Stomach (tissue), 9 donors: Measurements from ENCODE around the gene ACVR1B. TPM values are rescaled to one million over a fixed set of nuclear protein-coding genes. Genes with fewer than 3 reads are reported as not detected.

Experiments
- DNase-seq, 2 donors: peaks; one replicate each; pipeline versions ENCODE4 v3.0.0 to v3.0.0-alpha.2; 2013 to 2019
- H3K27ac ChIP-seq, 5 donors: fragments of 200-600 bp in 4 of 5; sonication (generic) in 4 of 5; one replicate each; pipeline ENCODE4 v1.5.1; 2013 to 2019; ENCODE audit warnings: mild to moderate bottlenecking in 1 of 5, moderate library complexity in 1 of 5
- H3K27me3 ChIP-seq, 3 donors: fragments of 200-600 bp; sonication (generic); one replicate each; pipeline ENCODE4 v1.5.1; 2017 to 2019; ENCODE audit warnings: mixed run types in 1 of 3
- H3K36me3 ChIP-seq, 4 donors: fragments of 200-600 bp; sonication (generic); 1 replicate in 3 of 4; 2 replicates in 1 of 4; pipeline ENCODE4 v1.5.1; 2016 to 2019
- H3K4me1 ChIP-seq, 4 donors: fragments of 200-600 bp; sonication (generic); one replicate each; pipeline ENCODE4 v1.5.1; 2016 to 2019
- H3K4me3 ChIP-seq, 4 donors: fragments of 200-600 bp; sonication (generic) in 3 of 4; one replicate each; pipeline ENCODE4 v1.5.1; 2016 to 2019; ENCODE audit warnings: mild to moderate bottlenecking in 1 of 4
- H3K9me3 ChIP-seq, 4 donors: fragments of 200-600 bp; sonication (generic); one replicate each; pipeline ENCODE4 v1.5.1; 2016 to 2019
- EP300 ChIP-seq: sonication (generic); formaldehyde crosslinking; IDR thresholded peaks from one replicate; pipeline ENCODE4 v1.6.1; 2017; ENCODE audit warnings: antibody characterized with exemption
- POLR2A ChIP-seq, 4 donors: fragments of 450-650 bp; IDR thresholded peaks; one replicate each; pipeline ENCODE4 v1.6.1; 2016; ENCODE audit warnings: antibody characterized with exemption in 4 of 4, control low read depth in 2 of 4, mild to moderate bottlenecking in 1 of 4, moderate library complexity in 1 of 4
- POLR2AphosphoS5 ChIP-seq, 3 donors: sonication (generic); formaldehyde crosslinking; IDR thresholded peaks; one replicate each; pipeline ENCODE4 v1.6.1; 2016; ENCODE audit warnings: antibody characterized with exemption in 3 of 3
- WGBS, 5 donors: extraction: QIAGEN DNeasy Blood & Tissue Kit in 3 of 5; methylation state at CpG; one replicate each; pipeline versions ENCODE4 v1.1.5 to v1.1.7; 2013 to 2018; 5-methylcytosine and 5-hydroxymethylcytosine counted together
- intact Hi-C: fragments of 100-400 bp; cut with DNase I; formaldehyde crosslinking; loops from one replicate; pipeline ENCODE4 v1.15.1; 2023; ENCODE audit warnings: low total_unique reads
- polyA plus RNA-seq, 3 donors: library from polyadenylated mRNA; stranded (reverse); fragments of 200-250 nt; gene quantifications; one replicate each; pipeline ENCODE4 v1.2.3, GENCODE V29; 2013
- total RNA-seq, 5 donors: library from RNA; depleted of rRNA; stranded (reverse); fragments of >200 nt; gene quantifications; one replicate each; pipeline versions ENCODE4 v1.1.0 to v1.2.3, GENCODE V29; 2014 to 2016
- TF ChIP-seq, protein P1 (sequence below), 7 experiments: fragments of 450-650 bp in 4 of 7; fragments of 200-600 bp in 3 of 7; sonication (generic) in 3 of 7; IDR thresholded peaks; one replicate each; pipeline ENCODE4 v1.5.1; 2016 to 2019; ENCODE audit warnings: antibody characterized with exemption in 7 of 7, control low read depth in 2 of 7, mild to moderate bottlenecking in 1 of 7
- donor health status: healthy with polysubstance abuse.
- donor health status: Bipolar disorder and iron deficiency.
- donor health status: healthy.

ACVR1B gene
- total and polyA plus RNA-seq, 8 donors: 8.3 to 53.1 (median 24.5) TPM

DNA sequence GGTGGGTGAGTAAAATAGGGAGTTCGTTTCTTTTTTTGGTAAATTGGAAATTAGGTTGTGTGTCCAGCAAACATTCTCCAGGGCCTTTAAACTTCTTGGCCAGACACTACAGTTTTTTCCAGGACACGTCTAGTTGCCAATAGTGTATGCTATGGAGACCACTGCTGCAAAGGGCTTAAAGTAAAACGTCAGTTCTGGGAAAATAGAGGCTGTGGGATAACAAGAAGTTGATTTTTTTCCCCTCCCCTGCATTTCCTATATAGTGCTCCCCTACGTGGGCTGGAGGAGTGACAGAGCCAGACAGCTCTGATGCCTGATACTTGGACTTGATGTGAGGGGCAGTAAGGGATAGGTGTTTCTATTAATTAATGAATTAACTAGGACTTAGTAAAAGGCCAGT is 2.4 kb downstream of the ACVR1B start:
- Histone ChIP-seq H3K27ac (peak overlapping the region; percentile 86 to 98 (median 96)), H3K27me3 (no peaks in the 10 kb centered on the region), H3K4me1 (peaks cover 38 to 69% (median 58%) of the 10 kb centered on the region in 4 donors), H3K36me3 (peaks cover 0 to 4% (median 0%) of the 10 kb centered on the region in 4 donors), H3K4me3 (peak overlapping the region; percentile 3 to 96 (median 92)), H3K9me3 (no peaks in the 10 kb centered on the region)
- 10 to 15% (median 14%) methylated on average over 4 of the region's 4 CpGs for WGBS, 5 donors
- TF ChIP-seq EP300 (no peak), POLR2A (IDR thresholded peaks at IDR 0.05) (no peak)
- intact Hi-C loops: no loop called here
- peak in 1 of 2 donors; percentile 50 for DNase-seq

DNA sequence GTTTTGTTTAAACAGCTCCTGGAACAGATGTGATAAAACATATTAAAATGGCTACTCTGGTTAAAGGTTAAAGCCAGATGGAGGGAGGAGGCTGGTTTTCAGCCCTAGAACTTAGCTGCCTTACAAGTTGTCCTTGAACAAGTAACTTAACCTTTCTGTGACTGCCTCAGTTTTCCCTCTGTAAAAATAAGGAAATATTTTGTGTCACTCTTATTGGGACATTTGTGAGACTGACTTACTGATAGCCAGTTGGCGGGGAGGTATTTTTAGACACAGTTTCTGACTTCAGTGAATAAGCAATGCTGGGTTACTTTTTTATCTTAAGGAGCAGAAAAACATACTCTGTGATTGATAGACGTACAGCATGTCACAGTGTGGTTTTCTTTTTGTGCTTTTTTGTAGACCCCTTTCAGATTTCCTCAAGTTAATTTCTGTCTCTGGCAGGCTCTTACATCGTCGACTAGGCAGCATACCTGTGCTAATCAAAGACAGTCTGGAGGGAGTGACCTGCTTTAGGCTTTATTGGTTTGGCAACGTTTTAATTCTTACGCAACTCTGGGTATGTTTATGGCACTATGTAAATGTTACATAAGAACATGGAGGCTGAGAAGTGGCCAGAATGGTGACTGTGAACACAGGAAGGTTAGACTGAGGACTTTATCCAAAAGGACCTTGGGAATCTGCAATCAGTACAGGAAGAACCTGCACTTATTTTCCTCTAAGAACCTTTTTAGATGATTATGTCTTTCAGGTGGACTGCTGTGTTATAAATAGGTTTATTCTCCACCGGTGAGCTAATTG is 3.3 kb downstream of the ACVR1B start:
- DNase-seq: peak; percentile 44 to 72
- H3K4me1 ChIP-seq: peaks cover 47 to 78% (median 67%) of the 10 kb centered on the region in 4 donors
- peak overlapping the region; percentile 3 to 96 (median 92) for H3K4me3 ChIP-seq
- intact Hi-C loops: no loop called here
- H3K36me3 ChIP-seq: peaks cover 0 to 4% (median 0%) of the 10 kb centered on the region in 4 donors
- no peaks in the 10 kb centered on the region for H3K27me3 ChIP-seq
- 21 to 36% (median 28%) methylated on average over 7 of the region's 7 CpGs for WGBS, 5 donors
- H3K27ac ChIP-seq: peak overlapping the region; percentile 85 to 98 (median 96)
- H3K9me3 ChIP-seq: no peaks in the 10 kb centered on the region
- TF ChIP-seq EP300 (no peak), POLR2AphosphoS5 (IDR thresholded peaks at IDR 0.05) (peak in 2 of 3 donors; percentile 69 to 88)

DNA sequence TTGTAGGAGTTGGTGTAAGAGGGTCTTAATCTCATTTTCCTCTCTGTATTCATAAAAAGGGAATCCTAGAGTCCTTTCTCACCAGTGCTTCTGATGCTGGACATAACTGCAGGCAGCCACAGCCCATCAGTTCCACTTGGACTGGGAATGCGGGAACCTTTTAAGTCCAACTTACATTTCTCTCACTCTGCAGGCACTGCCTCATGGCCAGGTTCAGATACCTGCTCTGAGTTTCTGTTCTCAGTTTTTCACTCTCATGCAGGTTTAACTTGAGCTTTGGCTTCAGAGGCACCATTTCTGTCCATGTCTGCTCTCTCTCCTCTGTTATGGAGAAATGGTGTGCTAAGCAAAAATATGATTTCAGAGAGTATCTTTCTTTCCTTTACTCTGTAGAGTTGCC is 4.2 kb downstream of the ACVR1B start:
- H3K4me1 ChIP-seq: peaks cover 54 to 86% (median 76%) of the 10 kb centered on the region in 4 donors
- peaks cover 0 to 8% (median 5%) of the 10 kb centered on the region in 4 donors for H3K36me3 ChIP-seq
- H3K9me3 ChIP-seq: no peaks in the 10 kb centered on the region
- TF ChIP-seq, protein P1, sequence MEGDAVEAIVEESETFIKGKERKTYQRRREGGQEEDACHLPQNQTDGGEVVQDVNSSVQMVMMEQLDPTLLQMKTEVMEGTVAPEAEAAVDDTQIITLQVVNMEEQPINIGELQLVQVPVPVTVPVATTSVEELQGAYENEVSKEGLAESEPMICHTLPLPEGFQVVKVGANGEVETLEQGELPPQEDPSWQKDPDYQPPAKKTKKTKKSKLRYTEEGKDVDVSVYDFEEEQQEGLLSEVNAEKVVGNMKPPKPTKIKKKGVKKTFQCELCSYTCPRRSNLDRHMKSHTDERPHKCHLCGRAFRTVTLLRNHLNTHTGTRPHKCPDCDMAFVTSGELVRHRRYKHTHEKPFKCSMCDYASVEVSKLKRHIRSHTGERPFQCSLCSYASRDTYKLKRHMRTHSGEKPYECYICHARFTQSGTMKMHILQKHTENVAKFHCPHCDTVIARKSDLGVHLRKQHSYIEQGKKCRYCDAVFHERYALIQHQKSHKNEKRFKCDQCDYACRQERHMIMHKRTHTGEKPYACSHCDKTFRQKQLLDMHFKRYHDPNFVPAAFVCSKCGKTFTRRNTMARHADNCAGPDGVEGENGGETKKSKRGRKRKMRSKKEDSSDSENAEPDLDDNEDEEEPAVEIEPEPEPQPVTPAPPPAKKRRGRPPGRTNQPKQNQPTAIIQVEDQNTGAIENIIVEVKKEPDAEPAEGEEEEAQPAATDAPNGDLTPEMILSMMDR (IDR thresholded peaks at IDR 0.05): no peak
- TF ChIP-seq EP300: no peak
- no peak for TF ChIP-seq POLR2AphosphoS5 (IDR thresholded peaks at IDR 0.05)
- TF ChIP-seq POLR2A (IDR thresholded peaks at IDR 0.05): no peak
- 49 to 72% (median 57%) methylated on average over 1 of the region's 1 CpG for WGBS, 5 donors
- DNase-seq: no peak
- H3K4me3 ChIP-seq: no peak overlapping the region
- intact Hi-C loops: no loop called here
- peak overlapping the region; percentile 86 to 98 (median 96) for H3K27ac ChIP-seq
- H3K27me3 ChIP-seq: no peaks in the 10 kb centered on the region

DNA sequence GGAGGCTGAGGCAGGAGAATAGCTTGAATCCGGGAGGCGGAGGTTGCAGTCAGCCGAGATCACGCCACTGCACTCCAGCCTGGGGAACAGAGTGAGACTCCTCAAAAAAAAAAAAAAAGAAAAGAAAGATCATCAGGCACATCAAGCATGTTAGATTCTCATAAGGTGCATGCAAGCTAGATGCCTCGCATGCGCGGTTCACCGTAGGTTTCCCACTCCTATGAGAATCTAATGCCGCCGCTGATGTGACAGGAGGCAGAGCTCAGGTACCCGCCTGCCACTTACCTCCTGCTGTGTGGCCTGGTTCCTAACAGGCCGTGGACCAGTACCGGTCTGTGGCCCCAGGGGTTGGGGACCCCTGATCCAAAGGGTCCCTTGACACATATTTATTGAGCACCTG is 7.0 kb downstream of the ACVR1B start:
- peak in 1 of 2 donors; percentile 22 for DNase-seq
- Histone ChIP-seq H3K9me3 (no peaks in the 10 kb centered on the region), H3K4me3 (no peak overlapping the region), H3K4me1 (peaks cover 64 to 94% (median 78%) of the 10 kb centered on the region in 4 donors), H3K27ac (peak overlapping the region in 3 of 5 donors; percentile 31 to 58 (median 38)), H3K27me3 (no peaks in the 10 kb centered on the region), H3K36me3 (peaks cover 0 to 13% (median 9%) of the 10 kb centered on the region in 4 donors)
- WGBS, 5 donors: 94 to 98% (median 96%) methylated on average over 13 of the region's 13 CpGs
- intact Hi-C loops: no loop called here
- TF ChIP-seq POLR2A (IDR thresholded peaks at IDR 0.05) (no peak), EP300 (no peak), POLR2AphosphoS5 (IDR thresholded peaks at IDR 0.05) (no peak)
- TF ChIP-seq, protein P1 (IDR thresholded peaks at IDR 0.05): no peak

DNA sequence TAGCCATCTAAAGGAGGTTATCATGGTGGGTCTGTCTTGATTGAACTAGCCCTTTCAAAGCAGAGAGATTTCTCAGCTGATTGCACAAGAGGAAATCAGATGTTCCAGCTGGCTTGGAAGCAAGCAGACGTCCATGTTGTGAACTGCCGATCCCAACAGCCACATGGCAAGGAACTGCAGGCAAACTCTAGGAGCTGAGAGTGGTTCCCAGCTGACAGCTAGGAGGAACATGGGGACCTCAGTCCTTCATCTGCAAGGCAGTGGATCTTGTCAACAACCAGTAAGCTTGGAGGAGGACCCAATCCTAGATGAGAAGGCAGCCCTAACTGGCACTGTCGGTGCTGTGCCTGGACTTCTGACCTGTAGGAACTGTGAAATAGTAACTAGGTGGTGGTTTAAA is 7.7 kb downstream of the ACVR1B start:
- H3K36me3 ChIP-seq: peaks cover 0 to 14% (median 9%) of the 10 kb centered on the region in 4 donors
- H3K9me3 ChIP-seq: no peaks in the 10 kb centered on the region
- intact Hi-C loops: no loop called here
- 19 to 40% (median 28%) methylated on average over 3 of the region's 3 CpGs for WGBS, 5 donors
- H3K4me1 ChIP-seq: peaks cover 57 to 87% (median 72%) of the 10 kb centered on the region in 4 donors
- peak overlapping the region; percentile 16 to 58 (median 38) for H3K27ac ChIP-seq
- no peak for TF ChIP-seq EP300
- TF ChIP-seq, protein P1 (IDR thresholded peaks at IDR 0.05): no peak
- no peak for TF ChIP-seq POLR2AphosphoS5 (IDR thresholded peaks at IDR 0.05)
- no peak for TF ChIP-seq POLR2A (IDR thresholded peaks at IDR 0.05)
- peak in 1 of 2 donors; percentile 30 for DNase-seq
- no peak overlapping the region for H3K4me3 ChIP-seq
- no peaks in the 10 kb centered on the region for H3K27me3 ChIP-seq
